Calu3 (cell line): Measurements from ENCODE around the gene TBPL2. TPM values are rescaled to one million over a fixed set of nuclear protein-coding genes. Genes with fewer than 3 reads are reported as not detected.

Experiments
- BruUV-seq: library from RNA; stranded (reverse); fragments of 400-500 nt; replicated peaks from 2 replicates; lab custom pipeline; 2021; lab: Mats Ljungman, UMichigan
- CTCF ChIA-PET: fragments of 300-600 bp; sonication (Branson Sonifier 250); formaldehyde crosslinking; loops from one replicate; lab custom pipeline; 2022; ENCODE audit warnings: antibody characterized with exemption; lab: Charles Lee
- DNase-seq: peaks from one replicate; pipeline ENCODE4 v3.0.0; 2022
- H3K27ac Mint-ChIP-seq: one replicate; pipeline ENCODE4 v1.8.0; 2022; ENCODE audit warnings: mixed read lengths; ENCODE audit not compliant: unreplicated experiment
- H3K27me3 Mint-ChIP-seq: one replicate; pipeline ENCODE4 v1.8.0; 2022; ENCODE audit warnings: mixed read lengths; ENCODE audit not compliant: unreplicated experiment
- H3K36me3 Mint-ChIP-seq: one replicate; pipeline ENCODE4 v1.8.0; 2022; ENCODE audit warnings: mild to moderate bottlenecking, moderate library complexity, mixed read lengths; ENCODE audit not compliant: insufficient read depth, unreplicated experiment
- H3K4me1 Mint-ChIP-seq: one replicate; pipeline ENCODE4 v1.8.0; 2022; ENCODE audit warnings: mild to moderate bottlenecking, low read depth, mixed read lengths; ENCODE audit not compliant: unreplicated experiment
- H3K4me3 Mint-ChIP-seq: one replicate; pipeline ENCODE4 v1.8.0; 2022; ENCODE audit warnings: mild to moderate bottlenecking, low read depth, moderate library complexity, mixed read lengths; ENCODE audit not compliant: unreplicated experiment
- H3K9me3 Mint-ChIP-seq: one replicate; pipeline ENCODE4 v1.8.0; 2022; ENCODE audit warnings: low read depth, mixed read lengths; ENCODE audit not compliant: unreplicated experiment
- intact Hi-C: fragments of 100-400 bp; cut with micrococcal nuclease; formaldehyde crosslinking; loops from one replicate; pipeline ENCODE4 v1.10.0; 2022; ENCODE audit not compliant: unreplicated experiment
- total RNA-seq: library from RNA; stranded (reverse); gene quantifications from 2 replicates; pipeline ENCODE4 v1.2.3, GENCODE V29; 2022
- TF ChIP-seq, protein P1 (sequence below): fragments of 200-600 bp; IDR thresholded peaks from one replicate; pipeline ENCODE4 v1.8.0; 2022; ENCODE audit warnings: antibody characterized with exemption; ENCODE audit not compliant: unreplicated experiment

TBPL2 gene
- total RNA-seq, 1 experiment from 2014 or later, result not detected

DNA sequence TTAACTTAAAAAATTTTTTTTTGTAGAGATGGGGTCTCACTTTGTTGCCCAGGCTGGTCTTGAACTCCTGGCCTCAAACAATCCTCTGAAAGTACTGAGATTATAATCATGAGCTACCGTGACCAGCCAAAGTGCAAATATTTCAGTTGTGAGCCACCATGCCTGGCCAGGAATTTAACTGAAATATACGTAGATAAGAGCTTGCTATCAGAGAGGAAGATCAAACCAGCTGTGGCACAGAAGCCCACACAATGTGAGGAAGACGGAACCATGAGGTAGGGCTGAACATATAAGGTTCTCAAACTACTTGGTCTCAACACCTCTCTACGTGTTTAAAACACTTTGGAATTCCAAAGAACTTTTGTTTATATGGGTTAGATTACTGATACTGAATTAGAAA lies 57.9 kb downstream of the TBPL2 start:
- Mint-ChIP-seq H3K27me3 (no peaks in the 10 kb centered on the region), H3K36me3 (peaks cover 4% of the 10 kb centered on the region), H3K4me3 (no peak overlapping the region), H3K4me1 (peaks cover 8% of the 10 kb centered on the region), H3K9me3 (no peaks in the 10 kb centered on the region), H3K27ac (no peak overlapping the region)
- TF ChIP-seq, protein P1, sequence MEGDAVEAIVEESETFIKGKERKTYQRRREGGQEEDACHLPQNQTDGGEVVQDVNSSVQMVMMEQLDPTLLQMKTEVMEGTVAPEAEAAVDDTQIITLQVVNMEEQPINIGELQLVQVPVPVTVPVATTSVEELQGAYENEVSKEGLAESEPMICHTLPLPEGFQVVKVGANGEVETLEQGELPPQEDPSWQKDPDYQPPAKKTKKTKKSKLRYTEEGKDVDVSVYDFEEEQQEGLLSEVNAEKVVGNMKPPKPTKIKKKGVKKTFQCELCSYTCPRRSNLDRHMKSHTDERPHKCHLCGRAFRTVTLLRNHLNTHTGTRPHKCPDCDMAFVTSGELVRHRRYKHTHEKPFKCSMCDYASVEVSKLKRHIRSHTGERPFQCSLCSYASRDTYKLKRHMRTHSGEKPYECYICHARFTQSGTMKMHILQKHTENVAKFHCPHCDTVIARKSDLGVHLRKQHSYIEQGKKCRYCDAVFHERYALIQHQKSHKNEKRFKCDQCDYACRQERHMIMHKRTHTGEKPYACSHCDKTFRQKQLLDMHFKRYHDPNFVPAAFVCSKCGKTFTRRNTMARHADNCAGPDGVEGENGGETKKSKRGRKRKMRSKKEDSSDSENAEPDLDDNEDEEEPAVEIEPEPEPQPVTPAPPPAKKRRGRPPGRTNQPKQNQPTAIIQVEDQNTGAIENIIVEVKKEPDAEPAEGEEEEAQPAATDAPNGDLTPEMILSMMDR, result no peak
- DNase-seq, result no peak
- BruUV-seq, result no TSS peak
- CTCF ChIA-PET, result no interaction called here
- intact Hi-C loops, result no loop called here

DNA sequence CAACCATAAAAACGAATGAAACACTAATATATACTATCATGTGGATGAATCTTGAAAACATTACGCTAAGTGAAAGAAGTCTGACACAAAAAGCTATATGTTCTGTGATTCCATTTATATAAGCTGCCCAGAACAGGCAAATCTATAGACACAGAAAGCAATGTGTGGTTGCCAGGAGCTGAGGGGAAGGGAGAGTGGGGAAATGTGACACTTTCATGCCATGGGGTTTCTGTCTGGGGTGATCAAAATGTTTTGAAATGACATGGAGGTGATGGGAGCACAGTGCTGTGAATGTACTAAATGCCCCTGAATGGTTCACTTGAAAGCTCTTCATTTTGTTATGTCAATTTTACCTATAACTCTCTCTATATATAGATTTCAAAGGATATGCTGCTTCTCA lies 58.9 kb downstream of the TBPL2 start:
- no peak overlapping the region for H3K4me3 Mint-ChIP-seq
- DNase-seq, result no peak
- no TSS peak for BruUV-seq
- H3K36me3 Mint-ChIP-seq, result peaks cover 5% of the 10 kb centered on the region
- TF ChIP-seq, protein P1, result no peak
- H3K27me3 Mint-ChIP-seq, result no peaks in the 10 kb centered on the region
- H3K9me3 Mint-ChIP-seq, result no peaks in the 10 kb centered on the region
- peaks cover 8% of the 10 kb centered on the region for H3K4me1 Mint-ChIP-seq
- CTCF ChIA-PET, result no interaction called here
- intact Hi-C loops, result no loop called here
- no peak overlapping the region for H3K27ac Mint-ChIP-seq

DNA sequence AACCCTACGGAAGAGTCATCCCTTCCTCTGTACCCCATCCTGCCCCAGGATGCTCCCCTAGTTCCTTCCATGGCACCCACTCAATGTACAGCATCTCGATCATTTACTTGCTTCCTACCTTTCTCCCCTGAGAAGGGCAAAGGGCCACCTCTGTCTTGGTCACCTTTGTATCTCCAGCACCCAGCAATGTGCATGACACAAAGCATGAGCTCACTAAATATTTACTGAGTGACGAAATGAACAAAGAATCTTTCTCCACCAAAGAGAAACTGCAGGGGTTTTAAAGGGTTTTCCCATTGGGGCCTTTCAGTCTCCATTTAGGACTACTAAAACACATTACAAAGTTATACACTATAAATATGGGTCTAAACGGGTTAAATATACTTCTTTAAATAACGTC lies 59.4 kb downstream of the TBPL2 start:
- Mint-ChIP-seq H3K27ac (no peak overlapping the region), H3K9me3 (no peaks in the 10 kb centered on the region), H3K4me3 (no peak overlapping the region), H3K27me3 (no peaks in the 10 kb centered on the region), H3K36me3 (peaks cover 10% of the 10 kb centered on the region), H3K4me1 (peaks cover 6% of the 10 kb centered on the region)
- DNase-seq, result no peak
- intact Hi-C loops, result no loop called here
- TF ChIP-seq, protein P1, result no peak
- CTCF ChIA-PET, result no interaction called here
- BruUV-seq, result no TSS peak

DNA sequence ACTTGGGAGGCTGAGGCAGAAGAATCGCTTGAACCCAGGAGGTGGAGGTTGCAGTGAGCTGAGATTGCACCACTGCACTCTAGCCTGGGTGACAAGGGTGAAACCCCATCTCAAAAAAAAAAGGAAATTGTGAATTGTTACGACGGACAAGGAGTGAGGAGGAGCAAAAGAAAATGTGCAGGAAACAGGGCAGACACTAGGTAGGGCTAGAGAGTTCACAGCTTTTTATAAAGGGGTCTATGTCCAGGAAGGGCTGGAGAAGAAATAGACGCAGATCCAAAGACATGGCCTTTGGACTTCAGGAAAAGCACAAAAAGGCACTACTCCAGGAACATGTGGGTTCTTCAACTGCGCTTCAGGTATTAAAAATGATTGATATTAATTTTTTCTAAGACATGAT lies 63.2 kb downstream of the TBPL2 start:
- Mint-ChIP-seq H3K36me3 (peaks cover 12% of the 10 kb centered on the region), H3K4me3 (no peak overlapping the region)
- CTCF ChIA-PET, result no interaction called here

More for the DNA sequence above, 63.2 kb downstream of the TBPL2 start:
- no peak for DNase-seq
- no TSS peak for BruUV-seq
- Mint-ChIP-seq H3K27me3 (no peaks in the 10 kb centered on the region), H3K4me1 (no peaks in the 10 kb centered on the region), H3K27ac (no peak overlapping the region), H3K9me3 (no peaks in the 10 kb centered on the region)
- TF ChIP-seq, protein P1, result no peak
- intact Hi-C loops, result no loop called here
